Fibroblast of pulmonary artery (primary cell): ENCODE results near the gene MTHFD1L.

ENCODE experiments used
- DNase-seq: peaks from one replicate; pipeline ENCODE4 v3.0.0-alpha.2; 2010; ENCODE audit warnings: low read depth
- H3K4me3 ChIP-seq: replicated peaks from 2 replicates; pipeline ENCODE4 v1.5.1; 2011; ENCODE audit warnings: low read depth, mild to moderate bottlenecking, control low read depth, low read length, moderate library complexity
- TF ChIP-seq, protein P1 (sequence below): IDR thresholded peaks from 2 replicates; pipeline ENCODE4 v1.5.1; 2011; ENCODE audit warnings: mild to moderate bottlenecking, control low read depth, low read length, inconsistent platforms; ENCODE audit errors: missing control alignments

MTHFD1L gene

DNA sequence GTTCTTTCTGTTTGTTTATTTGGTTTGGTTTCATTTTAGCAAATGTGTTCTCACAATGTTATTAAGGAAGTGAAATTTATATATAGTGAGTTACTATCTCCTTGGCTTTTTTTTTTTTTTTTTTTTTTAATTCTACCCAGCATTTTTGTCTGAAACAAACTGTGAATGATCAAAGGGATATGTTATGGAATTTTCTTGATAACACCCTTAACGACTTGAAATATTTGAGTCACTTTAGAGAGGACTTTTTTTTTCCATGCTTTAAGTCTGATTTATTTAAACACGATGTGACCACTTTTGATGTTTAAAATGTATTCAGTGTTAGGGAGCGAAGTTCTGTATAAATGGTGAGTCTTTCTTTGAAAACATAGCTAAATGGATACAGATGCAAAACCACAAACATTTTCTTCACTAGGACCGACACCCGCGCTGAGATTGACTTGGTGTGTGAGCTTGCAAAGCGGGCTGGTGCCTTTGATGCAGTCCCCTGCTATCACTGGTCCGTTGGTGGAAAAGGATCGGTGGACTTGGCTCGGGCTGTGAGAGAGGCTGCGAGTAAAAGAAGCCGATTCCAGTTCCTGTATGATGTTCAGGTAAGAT lies 149.7 kb downstream of the MTHFD1L start:
- TF ChIP-seq, protein P1, sequence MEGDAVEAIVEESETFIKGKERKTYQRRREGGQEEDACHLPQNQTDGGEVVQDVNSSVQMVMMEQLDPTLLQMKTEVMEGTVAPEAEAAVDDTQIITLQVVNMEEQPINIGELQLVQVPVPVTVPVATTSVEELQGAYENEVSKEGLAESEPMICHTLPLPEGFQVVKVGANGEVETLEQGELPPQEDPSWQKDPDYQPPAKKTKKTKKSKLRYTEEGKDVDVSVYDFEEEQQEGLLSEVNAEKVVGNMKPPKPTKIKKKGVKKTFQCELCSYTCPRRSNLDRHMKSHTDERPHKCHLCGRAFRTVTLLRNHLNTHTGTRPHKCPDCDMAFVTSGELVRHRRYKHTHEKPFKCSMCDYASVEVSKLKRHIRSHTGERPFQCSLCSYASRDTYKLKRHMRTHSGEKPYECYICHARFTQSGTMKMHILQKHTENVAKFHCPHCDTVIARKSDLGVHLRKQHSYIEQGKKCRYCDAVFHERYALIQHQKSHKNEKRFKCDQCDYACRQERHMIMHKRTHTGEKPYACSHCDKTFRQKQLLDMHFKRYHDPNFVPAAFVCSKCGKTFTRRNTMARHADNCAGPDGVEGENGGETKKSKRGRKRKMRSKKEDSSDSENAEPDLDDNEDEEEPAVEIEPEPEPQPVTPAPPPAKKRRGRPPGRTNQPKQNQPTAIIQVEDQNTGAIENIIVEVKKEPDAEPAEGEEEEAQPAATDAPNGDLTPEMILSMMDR = no peak
- no peak overlapping the region for H3K4me3 ChIP-seq
- DNase-seq = no peak

DNA sequence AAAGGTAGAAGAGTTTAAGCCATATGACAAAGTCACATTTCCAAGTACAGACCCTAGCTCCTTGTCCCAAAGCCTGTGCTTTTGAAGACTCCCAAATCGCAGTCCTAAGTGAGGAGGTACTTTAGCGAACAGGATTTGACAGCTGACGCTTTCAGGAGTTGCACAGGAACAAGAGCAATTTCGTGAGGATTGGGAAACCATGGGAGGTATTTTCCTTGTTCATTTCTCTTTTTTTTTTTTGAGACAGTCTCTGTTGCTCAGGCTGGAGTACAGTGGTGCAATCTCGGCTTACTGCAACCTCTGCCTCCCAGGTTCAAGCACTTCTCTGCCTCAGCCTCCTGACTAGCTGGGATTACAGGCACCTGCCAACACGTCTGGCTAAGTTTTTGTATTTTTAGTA lies 150.6 kb downstream of the MTHFD1L start:
- DNase-seq = no peak
- TF ChIP-seq, protein P1 = no peak
- no peak overlapping the region for H3K4me3 ChIP-seq

DNA sequence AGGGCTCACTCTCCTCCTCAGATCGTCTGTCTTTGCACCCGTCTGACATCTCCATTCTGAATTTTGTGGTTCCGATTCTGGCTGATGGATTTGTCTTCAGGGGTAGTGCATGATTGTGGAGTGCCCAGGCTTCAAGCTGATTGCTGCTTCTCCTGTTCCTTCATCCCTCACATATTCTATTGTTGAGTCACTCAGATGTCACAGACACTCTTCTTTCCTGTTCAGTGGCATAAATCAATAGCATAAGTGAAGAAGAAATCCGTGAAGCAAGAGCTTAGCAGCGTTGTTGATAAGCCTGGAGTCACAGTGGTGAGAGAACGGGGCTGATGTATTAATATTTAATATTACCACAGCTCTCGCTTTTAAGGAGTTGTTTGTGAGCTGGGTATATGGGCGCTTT lies 152.5 kb downstream of the MTHFD1L start:
- TF ChIP-seq, protein P1 = no peak
- no peak for DNase-seq
- no peak overlapping the region for H3K4me3 ChIP-seq

DNA sequence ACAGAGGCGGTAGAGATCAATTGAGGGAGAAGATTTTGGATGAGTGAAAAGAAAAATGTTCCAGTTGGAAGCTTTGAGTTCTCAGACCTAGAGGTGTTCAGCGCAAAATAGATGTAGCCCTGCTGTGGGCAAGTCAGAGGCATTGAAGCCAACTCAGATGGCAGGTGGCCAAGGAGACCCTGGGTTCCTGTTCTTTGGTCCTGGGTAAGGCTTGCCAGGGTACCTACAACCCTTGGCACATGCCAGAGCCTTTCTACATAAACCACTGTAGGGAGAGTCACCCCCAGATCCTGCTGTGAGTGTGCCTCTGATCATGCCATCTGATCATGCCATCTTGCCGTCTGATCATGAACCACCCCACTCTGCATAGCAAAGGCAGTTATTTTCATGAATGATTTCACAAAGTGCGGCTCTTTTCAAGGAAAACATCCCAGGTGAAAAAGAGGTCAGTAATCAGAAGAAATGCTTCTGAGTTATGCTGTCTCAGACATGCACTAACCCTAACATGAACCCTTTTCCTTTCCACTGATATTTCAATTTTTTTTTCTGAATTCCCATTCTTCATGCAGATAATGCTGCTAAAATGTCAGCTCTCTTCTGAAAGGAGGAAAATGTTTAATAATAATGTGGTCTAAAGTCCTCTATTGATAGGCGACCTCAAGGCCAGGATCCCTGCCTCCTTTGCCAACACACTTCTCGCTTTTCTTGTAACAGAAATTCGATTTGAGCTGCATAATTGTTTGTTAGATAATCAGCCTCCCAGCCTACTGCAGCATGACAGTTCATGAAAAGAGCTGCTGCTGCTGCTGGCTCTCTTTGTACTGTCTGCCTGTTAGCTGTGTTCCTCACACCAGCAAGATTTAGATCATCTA lies 153.6 kb downstream of the MTHFD1L start:
- TF ChIP-seq, protein P1 = no peak
- no peak for DNase-seq
- no peak overlapping the region for H3K4me3 ChIP-seq

DNA sequence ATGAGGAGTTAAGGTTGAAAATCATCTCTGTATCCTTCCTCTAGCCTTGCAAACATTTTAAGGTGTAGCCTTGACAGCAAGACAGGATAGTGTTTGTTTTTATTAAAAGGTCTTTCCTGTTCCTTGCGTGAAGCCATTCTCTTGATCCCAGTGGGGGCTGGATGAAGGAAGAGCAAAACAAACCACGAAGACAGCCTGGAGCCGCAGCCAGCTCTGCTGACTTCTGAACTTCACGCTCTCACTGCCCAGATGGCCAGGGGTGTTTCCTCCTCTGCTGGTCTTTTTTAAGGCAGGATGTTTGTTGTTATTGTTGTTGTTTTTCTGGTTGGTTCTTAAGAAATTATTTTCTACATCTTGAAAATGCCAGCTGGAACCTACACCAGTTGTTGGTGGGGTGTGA lies 156.4 kb downstream of the MTHFD1L start:
- TF ChIP-seq, protein P1 = no peak
- H3K4me3 ChIP-seq = no peak overlapping the region
- DNase-seq = no peak

DNA sequence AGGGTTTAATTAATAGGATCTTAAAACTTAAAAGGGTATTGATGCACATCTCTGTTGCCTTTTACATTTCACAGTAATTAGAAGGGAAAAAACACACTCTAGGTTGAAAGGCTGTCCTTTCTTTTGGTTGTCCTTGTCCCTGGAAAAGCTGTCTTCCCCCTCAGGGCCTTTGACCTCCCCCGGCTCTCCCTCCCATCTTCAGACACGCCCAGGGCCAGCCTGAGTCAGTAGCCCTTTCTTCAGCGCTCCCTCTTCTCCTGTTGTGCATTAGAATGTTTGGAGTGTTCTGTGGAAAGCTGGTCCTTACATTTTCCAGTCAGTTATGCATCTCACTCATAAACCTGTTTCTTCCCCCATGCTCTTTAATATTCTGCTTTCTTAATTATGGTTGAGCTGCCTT lies 157.0 kb downstream of the MTHFD1L start:
- TF ChIP-seq, protein P1 = no peak
- no peak for DNase-seq

DNA sequence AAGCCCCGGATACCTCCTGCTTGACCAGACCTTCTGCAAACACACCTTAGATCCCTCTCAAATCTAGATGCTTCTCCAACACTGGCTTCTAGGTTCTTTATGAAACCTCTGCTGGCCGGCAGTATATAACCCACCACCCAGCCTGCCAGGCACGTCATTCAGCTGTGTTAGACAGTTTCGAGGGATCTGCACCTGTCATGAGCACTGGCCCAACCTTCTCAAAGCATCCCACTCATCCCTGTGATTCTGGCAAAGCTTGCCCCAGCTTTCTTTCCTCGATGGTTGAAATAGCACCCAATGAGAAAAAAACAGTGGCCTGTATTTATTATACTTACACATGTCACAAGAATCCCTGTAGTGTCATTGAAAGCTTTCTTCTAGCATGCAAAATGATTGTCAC lies 157.8 kb downstream of the MTHFD1L start:
- DNase-seq = no peak
- TF ChIP-seq, protein P1 = no peak
- no peak overlapping the region for H3K4me3 ChIP-seq

More for the DNA sequence above, 157.0 kb downstream of the MTHFD1L start:
- no peak overlapping the region for H3K4me3 ChIP-seq
